HepG2 (cell line): Measurements from ENCODE around the gene SAYSD1. TPM values are rescaled to one million over a fixed set of nuclear protein-coding genes. Genes with fewer than 3 reads are reported as not detected.

Experiments
- CENPX ChIP-seq: sonication (generic); formaldehyde crosslinking; IDR thresholded peaks from 2 replicates; pipeline ENCODE4 v1.9.0; 2021; ENCODE audit warnings: mild to moderate bottlenecking, missing genetic modification reagents, moderate library complexity
- ETV6 ChIP-seq: sonication (generic); formaldehyde crosslinking; conservative IDR thresholded peaks from 2 replicates; pipeline ENCODE4 v1.4.0; 2020; ENCODE audit warnings: missing genetic modification reagents
- GLMP ChIP-seq: sonication (generic); formaldehyde crosslinking; IDR thresholded peaks from 2 replicates; pipeline ENCODE4 v1.9.0; 2021; ENCODE audit warnings: missing genetic modification reagents, mild to moderate bottlenecking, borderline replicate concordance
- HMG20A ChIP-seq: IDR thresholded peaks from 2 replicates; pipeline ENCODE4 v1.6.1; 2016; ENCODE audit warnings: borderline replicate concordance
- HMGXB4 ChIP-seq, 2 experiments: sonication (generic) in 1 of 2; formaldehyde crosslinking in 1 of 2; IDR thresholded peaks; 2 replicates each; pipeline versions ENCODE4 v1.4.0 to v1.6.1; 2018 to 2020; ENCODE audit warnings: missing genetic modification reagents in 2 of 2, borderline replicate concordance in 1 of 2, low read depth in 1 of 2, mild to moderate bottlenecking in 1 of 2, missing biosample characterization in 1 of 2
- HNRNPL ChIP-seq: fragments of 200-400 bp; formaldehyde crosslinking; IDR thresholded peaks from 2 replicates; pipeline ENCODE4 v1.6.1; 2017; ENCODE audit warnings: mild to moderate bottlenecking, low read depth, low read length
- IKZF5 ChIP-seq: IDR thresholded peaks from 2 replicates; pipeline ENCODE4 v1.6.1; 2018; ENCODE audit warnings: missing genetic modification reagents, mild to moderate bottlenecking, missing compliant biosample characterization
- MLXIP ChIP-seq: sonication (generic); formaldehyde crosslinking; IDR thresholded peaks from 2 replicates; pipeline ENCODE4 v1.9.0; 2021; ENCODE audit warnings: missing genetic modification reagents, borderline replicate concordance
- MNT ChIP-seq: fragments of 450-650 bp; IDR thresholded peaks from 2 replicates; pipeline ENCODE4 v1.6.1; 2016
- PAWR ChIP-seq: sonication (generic); formaldehyde crosslinking; IDR thresholded peaks from 2 replicates; pipeline ENCODE4 v1.4.0; 2020; ENCODE audit warnings: missing genetic modification reagents, mild to moderate bottlenecking, borderline replicate concordance
- TARDBP ChIP-seq: sonication (generic); formaldehyde crosslinking; IDR thresholded peaks from 2 replicates; pipeline ENCODE4 v1.8.0; 2022; ENCODE audit warnings: mild to moderate bottlenecking, missing genetic modification reagents
- ZFAT ChIP-seq: sonication (generic); formaldehyde crosslinking; conservative IDR thresholded peaks from 2 replicates; pipeline ENCODE4 v1.8.1; 2023; ENCODE audit warnings: missing genetic modification reagents, inconsistent platforms
- ZFP1 ChIP-seq: IDR thresholded peaks from 2 replicates; pipeline ENCODE4 v1.6.1; 2016
- ZMYM4 ChIP-seq: sonication (generic); formaldehyde crosslinking; IDR thresholded peaks from 2 replicates; pipeline ENCODE4 v1.8.1; 2023; ENCODE audit warnings: mild to moderate bottlenecking, missing genetic modification reagents
- ZNF234 ChIP-seq: sonication (generic); formaldehyde crosslinking; conservative IDR thresholded peaks from 2 replicates; pipeline ENCODE4 v1.5.1; 2020; ENCODE audit warnings: mild to moderate bottlenecking, missing genetic modification reagents
- ZNF281 ChIP-seq: sonication (generic); formaldehyde crosslinking; IDR thresholded peaks from 2 replicates; pipeline ENCODE4 v1.4.0; 2020; ENCODE audit warnings: missing genetic modification reagents, borderline replicate concordance
- ZNF33A ChIP-seq: sonication (generic); formaldehyde crosslinking; IDR thresholded peaks from 2 replicates; pipeline ENCODE4 v1.5.1; 2020; ENCODE audit warnings: missing genetic modification reagents, mild to moderate bottlenecking, moderate library complexity, borderline replicate concordance
- ZNF619 ChIP-seq: sonication (generic); formaldehyde crosslinking; IDR thresholded peaks from 2 replicates; pipeline ENCODE4 v1.4.0; 2020; ENCODE audit warnings: mild to moderate bottlenecking, missing genetic modification reagents
- ZNF629 ChIP-seq: sonication (generic); formaldehyde crosslinking; conservative IDR thresholded peaks from 2 replicates; pipeline ENCODE4 v1.5.0; 2020; ENCODE audit warnings: missing genetic modification reagents
- polyA plus RNA-seq, 8 experiments: library from polyadenylated mRNA; depleted of rRNA in 3 of 8; stranded (reverse) in 7 of 8; unstranded in 1 of 8; fragments of >200 nt; fragmentation: Illumina TruSeq in 4 of 8; extraction: Trizol in 4 of 8; gene quantifications; 2 replicates each; pipeline versions ENCODE4 v1.2.1 to v1.2.3, GENCODE V29; 2011 to 2016; ENCODE audit warnings: low read depth in 4 of 8, missing spikeins in 1 of 8, mixed read lengths in 1 of 8; ENCODE audit not compliant: insufficient read depth in 1 of 8
- total RNA-seq, 5 experiments: library from RNA; depleted of rRNA; stranded (reverse); fragments of >200 nt; fragmentation: Illumina TruSeq; extraction: Trizol; gene quantifications; 2 replicates each; pipeline ENCODE4 v1.2.3, GENCODE V29; 2016; ENCODE audit warnings: low read depth in 1 of 5

The SAYSD1 gene
- total and polyA plus RNA-seq, 2 of the 13 experiments (the other 11 are each of a cell fraction or from before 2014, with no cell fraction given), result 10.1 to 16.0 TPM

GRCh38 chr6:39137245-39137644 is 22.3 kb upstream of the SAYSD1 start (continued):
- TF ChIP-seq ZNF234 (CRISPR knock-in tag) (no peak), ZNF629 (no peak), ETV6 (CRISPR knock-in tag) (no peak), PAWR (no peak), ZNF619 (no peak), ZFAT (CRISPR knock-in tag) (no peak), ZNF33A (no peak), CENPX (CRISPR knock-in tag) (no peak), ZNF281 (CRISPR knock-in tag) (peak; percentile 45; the same call in 1 of the 2 replicates), GLMP (CRISPR knock-in tag) (no peak), HNRNPL (no peak), HMGXB4 (CRISPR knock-in tag; IDR thresholded peaks at IDR 0.05; ENCODE audit: borderline replicate concordance in 1 of 2, low read depth in 1 of 2) (no peak), ZFP1 (CRISPR knock-in tag) (0 out of 2 replicates have a peak, but pooled peaks have one; percentile 22), MLXIP (no peak), ZMYM4 (CRISPR knock-in tag) (peak; percentile 37; the same call in 1 of the 2 replicates), MNT (no peak), IKZF5 (peak; percentile 42; the same call in 1 of the 2 replicates), TARDBP (CRISPR knock-in tag) (no peak), HMG20A (CRISPR knock-in tag) (no peak; the same call in 1 of the 2 replicates)
